Panc1 (cell line): ENCODE measurements around the gene LRRFIP1. TPM values are rescaled to one million over a fixed set of nuclear protein-coding genes. Genes with fewer than 3 reads are reported as not detected.

ENCODE experiments used
- ATAC-seq: fragments of 200-7000 bp; cut with Tn5 transposase; 2 replicates; pipeline ENCODE4 v1.9.1; 2020; ENCODE audit warnings: mild to moderate bottlenecking, moderate library complexity
- BruUV-seq: library from RNA; stranded (reverse); fragments of 400-500 nt; replicated peaks from 2 replicates; lab custom pipeline; 2021; lab: Mats Ljungman, UMichigan
- CTCF ChIA-PET: fragments of 300-600 bp; sonication (Branson Sonifier 250); formaldehyde crosslinking; loops from one replicate; lab custom pipeline; 2022; ENCODE audit warnings: antibody characterized with exemption; lab: Charles Lee
- POLR2A ChIA-PET: fragments of 300-600 bp; sonication (Branson Sonifier 250); formaldehyde crosslinking; loops from one replicate; lab custom pipeline; 2022; ENCODE audit warnings: antibody characterized with exemption; lab: Charles Lee
- DNase-seq: peaks from one replicate; pipeline ENCODE4 v3.0.0-alpha.2; 2010; ENCODE audit warnings: low read depth, low spot score
- H3K27ac ChIP-seq: 2 replicates; pipeline ENCODE4 v1.5.1; 2011; ENCODE audit warnings: mild to moderate bottlenecking, low read length, inconsistent platforms
- H3K27me3 ChIP-seq: fragments of 200-500 bp; sonication (Bioruptor generic); 2 replicates; pipeline ENCODE4 v1.6.0; 2014; ENCODE audit warnings: low read length, inconsistent platforms; ENCODE audit not compliant: control insufficient read depth, insufficient read depth
- H3K36me3 ChIP-seq: fragments of 200-500 bp; sonication (Bioruptor generic); 2 replicates; pipeline ENCODE4 v1.5.1; 2014; ENCODE audit warnings: inconsistent platforms, mild to moderate bottlenecking, low read length, moderate library complexity; ENCODE audit not compliant: control insufficient read depth, insufficient read depth
- H3K4me1 ChIP-seq: 2 replicates; pipeline ENCODE4 v1.5.1; 2011; ENCODE audit warnings: inconsistent platforms, mild to moderate bottlenecking, low read length, moderate library complexity; ENCODE audit not compliant: control insufficient read depth, insufficient read depth
- H3K4me3 ChIP-seq, 2 experiments: 2 replicates each; pipeline ENCODE4 v1.5.1; 2011 to 2012; ENCODE audit warnings: low read depth in 2 of 2, low read length in 2 of 2, mild to moderate bottlenecking in 2 of 2, inconsistent platforms in 1 of 2, moderate library complexity in 1 of 2
- H3K9me3 ChIP-seq: fragments of 200-500 bp; sonication (Bioruptor generic); 2 replicates; pipeline ENCODE4 v1.5.1; 2014; ENCODE audit warnings: low read depth, mild to moderate bottlenecking, inconsistent platforms, low read length, moderate library complexity; ENCODE audit not compliant: control insufficient read depth, insufficient read depth
- CTCF ChIP-seq: fragments of 450-650 bp; IDR thresholded peaks from 2 replicates; pipeline ENCODE4 v1.5.1; 2017; ENCODE audit warnings: mild to moderate bottlenecking
- POLR2AphosphoS5 ChIP-seq: IDR thresholded peaks from 2 replicates; pipeline ENCODE4 v1.6.1; 2012; ENCODE audit warnings: mild to moderate bottlenecking, low read depth, low read length, moderate library complexity
- REST ChIP-seq, 2 experiments: IDR thresholded peaks; 2 replicates each; pipeline ENCODE4 v1.6.1; 2011 to 2012; ENCODE audit warnings: low read depth in 2 of 2, control low read depth in 1 of 2, low read length in 1 of 2, mild to moderate bottlenecking in 1 of 2, moderate library complexity in 1 of 2; ENCODE audit not compliant: insufficient read depth in 1 of 2
- SIN3A ChIP-seq: IDR thresholded peaks from 2 replicates; pipeline ENCODE4 v1.6.1; 2012; ENCODE audit warnings: low read depth, mild to moderate bottlenecking, low read length, moderate library complexity, borderline replicate concordance; ENCODE audit not compliant: insufficient read depth
- TCF7L2 ChIP-seq: IDR thresholded peaks from 2 replicates; pipeline ENCODE4 v1.6.1; 2011; ENCODE audit warnings: mild to moderate bottlenecking, low read depth, low read length, inconsistent platforms
- in situ Hi-C: cut with HindIII; loops from 2 replicates; pipeline ENCODE4 v1.10.0; 2016; ENCODE audit warnings: low sequenced_read_pairs, low pct_unique_long_range_greater_than_20kb
- intact Hi-C: fragments of 100-400 bp; cut with micrococcal nuclease; formaldehyde crosslinking; loops from one replicate; pipeline ENCODE4 v1.10.0; 2022; ENCODE audit not compliant: unreplicated experiment
- total RNA-seq: library from RNA; stranded (reverse); gene quantifications from one replicate; pipeline ENCODE4 v1.2.1, GENCODE V29; 2021; ENCODE audit not compliant: unreplicated experiment

LRRFIP1 gene
- total RNA-seq, 1 experiment from 2014 or later = 121 TPM

- CTCF ChIA-PET = no interaction called here
- no peak for ATAC-seq
- POLR2A ChIA-PET = no interaction called here
- H3K27me3 ChIP-seq = no peaks in the 10 kb centered on the region
- H3K27ac ChIP-seq = no peak overlapping the region; the same call in 1 of the 2 replicates
- H3K4me3 ChIP-seq = no peak overlapping the region
- H3K4me1 ChIP-seq = peaks cover 34% of the 10 kb centered on the region
- H3K9me3 ChIP-seq = no peaks in the 10 kb centered on the region
- intact Hi-C loops (no loop called here), in situ Hi-C loops (no loop called here)
- BruUV-seq = no TSS peak
- H3K36me3 ChIP-seq = peaks cover 5% of the 10 kb centered on the region
- DNase-seq = no peak
- TF ChIP-seq POLR2AphosphoS5 (no peak), TCF7L2 (no peak), REST (IDR thresholded peaks at IDR 0.05; ENCODE audit: insufficient read depth in 1 of 2, low read depth in 2 of 2, low read length in 1 of 2) (no peak), CTCF (no peak), SIN3A (no peak)
Measured at GRCh38 chr2:237737196-237737865, 109.9 kb downstream of the LRRFIP1 start.

GRCh38 chr2:237738255-237738654, 110.9 kb downstream of the LRRFIP1 start:
- in situ Hi-C loops = no loop called here
- ChIA-PET POLR2A (no interaction called here), CTCF (no interaction called here)
- Histone ChIP-seq H3K9me3 (no peaks in the 10 kb centered on the region), H3K4me3 (no peak overlapping the region), H3K36me3 (peaks cover 5% of the 10 kb centered on the region), H3K4me1 (peaks cover 25% of the 10 kb centered on the region), H3K27me3 (no peaks in the 10 kb centered on the region), H3K27ac (no peak overlapping the region)
- no TSS peak for BruUV-seq
- intact Hi-C loops = no loop called here
- no peak for TF ChIP-seq TCF7L2
- no peak for TF ChIP-seq CTCF
- TF ChIP-seq SIN3A = no peak
- TF ChIP-seq REST (IDR thresholded peaks at IDR 0.05; ENCODE audit: insufficient read depth in 1 of 2, low read depth in 2 of 2, low read length in 1 of 2) = no peak
- TF ChIP-seq POLR2AphosphoS5 = no peak
- DNase-seq (no peak), ATAC-seq (no peak)
